K562 (cell line): ENCODE measurements around the gene CLHC1. TPM values are rescaled to one million over a fixed set of nuclear protein-coding genes. Genes with fewer than 3 reads are reported as not detected.

Source experiments
- ARHGAP35 ChIP-seq: fragments of 450-650 bp; IDR thresholded peaks from 2 replicates; pipeline ENCODE4 v1.6.1; 2018; ENCODE audit not compliant: partially characterized antibody
- CBX1 ChIP-seq: sonication (generic); IDR thresholded peaks from 2 replicates; pipeline ENCODE4 v1.6.1; 2016; ENCODE audit warnings: antibody characterized with exemption, low read depth, mild to moderate bottlenecking
- E2F6 ChIP-seq, 2 experiments: IDR thresholded peaks; 2 replicates each; pipeline ENCODE4 v1.6.1; 2011; ENCODE audit warnings: borderline replicate concordance in 1 of 2, control low read depth in 1 of 2, low read depth in 1 of 2, low read length in 1 of 2, mild to moderate bottlenecking in 1 of 2, mixed read lengths in 1 of 2, moderate library complexity in 1 of 2; ENCODE audit not compliant: insufficient read depth in 1 of 2, insufficient read length in 1 of 2, poor library complexity in 1 of 2, severe bottlenecking in 1 of 2; ENCODE audit errors: extremely low read depth in 1 of 2
- NFRKB ChIP-seq: fragments of 450-650 bp; IDR thresholded peaks from 2 replicates; pipeline ENCODE4 v1.6.1; 2016; ENCODE audit warnings: low read depth
- NFXL1 ChIP-seq: fragments of 450-650 bp; formaldehyde crosslinking; IDR thresholded peaks from 2 replicates; pipeline ENCODE4 v1.4.0; 2021; ENCODE audit warnings: mild to moderate bottlenecking
- PHF8 ChIP-seq: fragments of 200-600 bp; sonication (generic); IDR thresholded peaks from 2 replicates; pipeline ENCODE4 v1.6.1; 2012; ENCODE audit warnings: mixed run types, mild to moderate bottlenecking, inconsistent platforms, low read length, moderate library complexity, borderline replicate concordance
- PYGO2 ChIP-seq: fragments of 450-650 bp; IDR thresholded peaks from 2 replicates; pipeline ENCODE4 v1.6.1; 2016; ENCODE audit warnings: mild to moderate bottlenecking, missing genetic modification characterization, moderate library complexity, missing compliant biosample characterization
- SAP30 ChIP-seq: fragments of 200-600 bp; sonication (generic); IDR thresholded peaks from 2 replicates; pipeline ENCODE4 v1.6.1; 2012; ENCODE audit warnings: borderline replicate concordance, low read depth, mild to moderate bottlenecking, moderate library complexity, low read length, control low read depth, inconsistent platforms; ENCODE audit not compliant: insufficient read depth, poor library complexity, severe bottlenecking
- SIN3B ChIP-seq: fragments of 450-650 bp; IDR thresholded peaks from 2 replicates; pipeline ENCODE4 v1.6.1; 2017; ENCODE audit warnings: low read depth, mild to moderate bottlenecking, moderate library complexity
- SMC3 ChIP-seq: conservative IDR thresholded peaks from 2 replicates; pipeline ENCODE4 v1.6.1; 2011; ENCODE audit warnings: low read depth, low read length, improper control_type of control experiment; ENCODE audit not compliant: insufficient read depth
- TAL1 ChIP-seq: fragments of 450-650 bp; IDR thresholded peaks from 2 replicates; pipeline ENCODE4 v1.6.1; 2016; ENCODE audit warnings: mild to moderate bottlenecking
- TSC22D4 ChIP-seq: fragments of 450-650 bp; IDR thresholded peaks from 2 replicates; pipeline ENCODE4 v1.6.1; 2016; ENCODE audit warnings: missing genetic modification characterization, missing biosample characterization, control low read depth
- U2AF1 ChIP-seq: fragments of 200-400 bp; formaldehyde crosslinking; optimal IDR thresholded peaks from 2 replicates; pipeline ENCODE3; 2017; ENCODE audit warnings: mild to moderate bottlenecking, low read depth, low read length, moderate library complexity
- ZNF263 ChIP-seq: sonication (generic); formaldehyde crosslinking; IDR thresholded peaks from 2 replicates; pipeline ENCODE4 v1.8.0; 2022; ENCODE audit warnings: mild to moderate bottlenecking, missing genetic modification reagents, borderline replicate concordance
- ZNF41 ChIP-seq: fragments of 250-450 bp; sonication (Bioruptor Pico); conservative IDR thresholded peaks from 2 replicates; pipeline ENCODE4 v1.4.0; 2020; ENCODE audit warnings: mild to moderate bottlenecking
- polyA plus RNA-seq, 8 experiments: library from polyadenylated mRNA; depleted of rRNA in 4 of 8; stranded (reverse) in 5 of 8; unstranded in 3 of 8; fragments of >200 nt; fragmentation: Nextera tagmentation in 2 of 8; fragmentation: Illumina TruSeq in 1 of 8; extraction: Ambion mirVana in 2 of 8; extraction: Trizol in 1 of 8; gene quantifications; 2 replicates each; pipeline versions ENCODE4 v1.2.1 to v1.2.3, GENCODE V29; 2011 to 2014; ENCODE audit warnings: inconsistent platforms in 1 of 8, missing spikeins in 1 of 8
- total RNA-seq, 7 experiments: library from RNA; depleted of rRNA in 6 of 7; stranded (reverse); fragments of >200 nt in 6 of 7; fragmentation: Illumina TruSeq in 2 of 7; extraction: Trizol in 2 of 7; gene quantifications; 2 replicates each; pipeline versions ENCODE4 v1.2.1 to v1.2.3, GENCODE V29; 2011 to 2021; ENCODE audit warnings: low replicate concordance in 1 of 7
- TF ChIP-seq, protein P1 (sequence below): fragments of 450-650 bp; IDR thresholded peaks from 2 replicates; pipeline ENCODE4 v1.6.1; 2016; ENCODE audit warnings: mild to moderate bottlenecking
- TF ChIP-seq, protein P2 (sequence below), 2 experiments: fragments of 200-800 bp in 1 of 2; sonication (Bioruptor generic) in 1 of 2; sonication (generic) in 1 of 2; formaldehyde crosslinking in 1 of 2; IDR thresholded peaks in 1 of 2; conservative IDR thresholded peaks in 1 of 2; 2 replicates each; pipeline versions ENCODE4 v1.5.0 to v1.6.1; 2016 to 2020; ENCODE audit warnings: missing compliant biosample characterization in 1 of 2, missing genetic modification characterization in 1 of 2, missing genetic modification reagents in 1 of 2

CLHC1 gene
- total and polyA plus RNA-seq, 9 of the 15 experiments (the other 6 are each of a cell fraction or from before 2014, with no cell fraction given): 3.7 to 14.3 (median 8.6) TPM

- TF ChIP-seq ARHGAP35 (no peak), E2F6 (IDR thresholded peaks at IDR 0.05; ENCODE audit: borderline replicate concordance in 1 of 2, extremely low read depth in 1 of 2, insufficient read depth in 1 of 2, insufficient read length in 1 of 2, low read depth in 1 of 2, low read length in 1 of 2, poor library complexity in 1 of 2, severe bottlenecking in 1 of 2) (no peak), CBX1 (no peak), ZNF41 (peak; percentile 2; the same call in 1 of the 2 replicates), SIN3B (no peak), TAL1 (no peak), PYGO2 (tag) (peak; percentile 26; the same call in 1 of the 2 replicates), PHF8 (peak; percentile 29; the same call in 1 of the 2 replicates), SMC3 (no peak), NFXL1 (CRISPR knock-in tag) (no peak), ZNF263 (no peak), NFRKB (peak; percentile 84; the same call in 1 of the 2 replicates), TSC22D4 (tag) (no peak), U2AF1 (no peak), SAP30 (no peak)
- TF ChIP-seq, protein P1, sequence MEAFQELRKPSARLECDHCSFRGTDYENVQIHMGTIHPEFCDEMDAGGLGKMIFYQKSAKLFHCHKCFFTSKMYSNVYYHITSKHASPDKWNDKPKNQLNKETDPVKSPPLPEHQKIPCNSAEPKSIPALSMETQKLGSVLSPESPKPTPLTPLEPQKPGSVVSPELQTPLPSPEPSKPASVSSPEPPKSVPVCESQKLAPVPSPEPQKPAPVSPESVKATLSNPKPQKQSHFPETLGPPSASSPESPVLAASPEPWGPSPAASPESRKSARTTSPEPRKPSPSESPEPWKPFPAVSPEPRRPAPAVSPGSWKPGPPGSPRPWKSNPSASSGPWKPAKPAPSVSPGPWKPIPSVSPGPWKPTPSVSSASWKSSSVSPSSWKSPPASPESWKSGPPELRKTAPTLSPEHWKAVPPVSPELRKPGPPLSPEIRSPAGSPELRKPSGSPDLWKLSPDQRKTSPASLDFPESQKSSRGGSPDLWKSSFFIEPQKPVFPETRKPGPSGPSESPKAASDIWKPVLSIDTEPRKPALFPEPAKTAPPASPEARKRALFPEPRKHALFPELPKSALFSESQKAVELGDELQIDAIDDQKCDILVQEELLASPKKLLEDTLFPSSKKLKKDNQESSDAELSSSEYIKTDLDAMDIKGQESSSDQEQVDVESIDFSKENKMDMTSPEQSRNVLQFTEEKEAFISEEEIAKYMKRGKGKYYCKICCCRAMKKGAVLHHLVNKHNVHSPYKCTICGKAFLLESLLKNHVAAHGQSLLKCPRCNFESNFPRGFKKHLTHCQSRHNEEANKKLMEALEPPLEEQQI: no peak
- TF ChIP-seq, protein P2, sequence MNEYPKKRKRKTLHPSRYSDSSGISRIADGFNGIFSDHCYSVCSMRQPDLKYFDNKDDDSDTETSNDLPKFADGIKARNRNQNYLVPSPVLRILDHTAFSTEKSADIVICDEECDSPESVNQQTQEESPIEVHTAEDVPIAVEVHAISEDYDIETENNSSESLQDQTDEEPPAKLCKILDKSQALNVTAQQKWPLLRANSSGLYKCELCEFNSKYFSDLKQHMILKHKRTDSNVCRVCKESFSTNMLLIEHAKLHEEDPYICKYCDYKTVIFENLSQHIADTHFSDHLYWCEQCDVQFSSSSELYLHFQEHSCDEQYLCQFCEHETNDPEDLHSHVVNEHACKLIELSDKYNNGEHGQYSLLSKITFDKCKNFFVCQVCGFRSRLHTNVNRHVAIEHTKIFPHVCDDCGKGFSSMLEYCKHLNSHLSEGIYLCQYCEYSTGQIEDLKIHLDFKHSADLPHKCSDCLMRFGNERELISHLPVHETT (CRISPR knock-in tag; conservative IDR thresholded peaks at IDR 0.05 in 1 of 2, IDR thresholded peaks at IDR 0.05 in 1 of 2): peak in 1 of 2 experiments; percentile 87; a peak in 2 of 4 replicates
These were observed 98.4 kb downstream of the CLHC1 start (continued) for GRCh38 chr2:55133467-55134315.
